Measurements from ENCODE around the gene FRMD3. TPM values are rescaled to one million over a fixed set of nuclear protein-coding genes. Genes with fewer than 3 reads are reported as not detected.

FRMD3 gene
- total RNA-seq, 1 donor from 2014 or later, result 0.65 TPM

- TF ChIP-seq CTCF (IDR thresholded peaks at IDR 0.05; ENCODE audit: unreplicated experiment), result no peak
- Mint-ChIP-seq H3K4me3 (ENCODE audit: low read depth) (no peak overlapping the region), H3K9me3 (ENCODE audit: low read depth) (no peaks in the 10 kb centered on the region), H3K27me3 (no peaks in the 10 kb centered on the region), H3K36me3 (ENCODE audit: insufficient read depth) (peaks cover 2% of the 10 kb centered on the region), H3K27ac (no peak overlapping the region), H3K4me1 (ENCODE audit: low read depth) (peaks cover 12% of the 10 kb centered on the region)
- DNase-seq (ENCODE audit: low spot score, unreplicated experiment), result no peak
These were observed 257.4 kb downstream of the FRMD3 start for GRCh38 chr9:83280790-83281189.

GRCh38 chr9:83280268-83280667, 257.9 kb downstream of the FRMD3 start:
- Mint-ChIP-seq H3K27ac (no peak overlapping the region), H3K27me3 (no peaks in the 10 kb centered on the region), H3K4me1 (ENCODE audit: low read depth) (peaks cover 10% of the 10 kb centered on the region), H3K4me3 (ENCODE audit: low read depth) (no peak overlapping the region), H3K36me3 (ENCODE audit: insufficient read depth) (peaks cover 2% of the 10 kb centered on the region), H3K9me3 (ENCODE audit: low read depth) (no peaks in the 10 kb centered on the region)
- TF ChIP-seq CTCF (IDR thresholded peaks at IDR 0.05; ENCODE audit: unreplicated experiment), result no peak
- DNase-seq (ENCODE audit: low spot score, unreplicated experiment), result no peak

GRCh38 chr9:83274787-83275186, 263.4 kb downstream of the FRMD3 start:
- no peaks in the 10 kb centered on the region for H3K27me3 Mint-ChIP-seq
- H3K9me3 Mint-ChIP-seq (ENCODE audit: low read depth), result no peaks in the 10 kb centered on the region
- H3K4me1 Mint-ChIP-seq (ENCODE audit: low read depth), result peaks cover 17% of the 10 kb centered on the region
- no peak for TF ChIP-seq CTCF (IDR thresholded peaks at IDR 0.05; ENCODE audit: unreplicated experiment)
- H3K27ac Mint-ChIP-seq, result no peak overlapping the region
- H3K36me3 Mint-ChIP-seq (ENCODE audit: insufficient read depth), result peaks cover 2% of the 10 kb centered on the region
- no peak for DNase-seq (ENCODE audit: low spot score, unreplicated experiment)
- H3K4me3 Mint-ChIP-seq (ENCODE audit: low read depth), result no peak overlapping the region

- H3K4me3 Mint-ChIP-seq (ENCODE audit: low read depth), result no peak overlapping the region
- H3K4me1 Mint-ChIP-seq (ENCODE audit: low read depth), result peaks cover 38% of the 10 kb centered on the region
- no peaks in the 10 kb centered on the region for H3K9me3 Mint-ChIP-seq (ENCODE audit: low read depth)
- H3K27ac Mint-ChIP-seq, result peak overlapping the region; percentile 11
- TF ChIP-seq CTCF (IDR thresholded peaks at IDR 0.05; ENCODE audit: unreplicated experiment), result no peak
- H3K27me3 Mint-ChIP-seq, result no peaks in the 10 kb centered on the region
- DNase-seq (ENCODE audit: low spot score, unreplicated experiment), result no peak
- H3K36me3 Mint-ChIP-seq (ENCODE audit: insufficient read depth), result no peaks in the 10 kb centered on the region
These were observed 266.5 kb downstream of the FRMD3 start for GRCh38 chr9:83271665-83272071.

- peaks cover 41% of the 10 kb centered on the region for H3K4me1 Mint-ChIP-seq (ENCODE audit: low read depth)
- H3K27me3 Mint-ChIP-seq, result no peaks in the 10 kb centered on the region
- no peaks in the 10 kb centered on the region for H3K9me3 Mint-ChIP-seq (ENCODE audit: low read depth)
- TF ChIP-seq CTCF (IDR thresholded peaks at IDR 0.05; ENCODE audit: unreplicated experiment), result no peak
- DNase-seq (ENCODE audit: low spot score, unreplicated experiment), result no peak
- no peaks in the 10 kb centered on the region for H3K36me3 Mint-ChIP-seq (ENCODE audit: insufficient read depth)
- no peak overlapping the region for H3K4me3 Mint-ChIP-seq (ENCODE audit: low read depth)
- H3K27ac Mint-ChIP-seq, result peak overlapping the region; percentile 23
These were observed 268.1 kb downstream of the FRMD3 start for GRCh38 chr9:83270116-83270515.

All from progenitor cell of endocrine pancreas (in vitro differentiated cells).